Measurements from ENCODE around the gene ZGPAT.
A peak's percentile ranks its signal among the peaks of the same experiment; 100 is the strongest.

ZGPAT gene

GRCh38 chr20:63734946-63735858 is 27.4 kb downstream of the ZGPAT start:
- DNase-seq: no peak

DNA sequence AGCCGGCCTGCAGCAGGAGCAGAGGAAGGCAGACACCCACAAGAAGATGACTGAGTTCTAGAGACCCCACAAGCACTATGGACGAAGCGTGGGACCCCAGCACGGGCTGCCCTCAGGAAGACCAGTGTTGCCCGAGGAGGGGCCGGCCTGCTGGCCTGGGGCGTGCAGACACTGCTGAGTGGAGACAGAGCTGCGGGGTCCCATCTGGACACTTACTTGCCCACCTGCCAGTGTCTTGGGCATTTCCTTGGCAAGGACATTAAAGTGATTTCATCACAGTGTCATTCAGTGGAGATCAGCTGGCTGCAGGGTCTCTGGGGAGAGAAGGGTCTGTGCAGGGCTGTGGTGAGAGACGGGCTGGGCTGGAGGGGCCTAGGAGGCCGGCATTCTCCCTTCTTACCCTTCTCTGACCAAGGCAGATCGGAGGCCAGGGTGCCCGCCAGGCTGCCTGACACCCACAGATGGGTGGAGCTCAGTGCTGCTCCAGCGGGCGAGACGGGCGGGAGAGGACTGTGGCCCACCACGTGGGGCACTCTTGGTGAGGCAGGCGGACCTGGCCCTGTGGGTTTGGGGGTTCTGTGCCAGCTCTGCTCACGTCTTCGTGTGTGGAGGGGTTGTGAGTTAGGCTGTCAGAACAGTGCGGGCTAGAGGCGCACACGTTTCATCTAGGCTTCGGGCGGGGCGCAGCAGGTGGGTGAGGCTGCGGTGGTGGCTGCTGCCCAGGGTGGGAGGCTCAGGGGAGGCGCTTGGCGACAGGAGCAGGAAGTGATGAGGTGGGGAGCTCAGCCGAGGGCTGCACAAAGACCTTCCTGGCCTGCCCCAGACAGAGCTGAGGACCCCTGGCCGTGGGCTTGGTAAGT is 28.2 kb downstream of the ZGPAT start, which contains the start of gene LIME1:
TSS of gene LIME1 (plus strand) at position 806 of the 860 bp plus-strand sequence. CDS start 886 bp downstream, outside the sequence.
- DNase-seq: no peak

DNA sequence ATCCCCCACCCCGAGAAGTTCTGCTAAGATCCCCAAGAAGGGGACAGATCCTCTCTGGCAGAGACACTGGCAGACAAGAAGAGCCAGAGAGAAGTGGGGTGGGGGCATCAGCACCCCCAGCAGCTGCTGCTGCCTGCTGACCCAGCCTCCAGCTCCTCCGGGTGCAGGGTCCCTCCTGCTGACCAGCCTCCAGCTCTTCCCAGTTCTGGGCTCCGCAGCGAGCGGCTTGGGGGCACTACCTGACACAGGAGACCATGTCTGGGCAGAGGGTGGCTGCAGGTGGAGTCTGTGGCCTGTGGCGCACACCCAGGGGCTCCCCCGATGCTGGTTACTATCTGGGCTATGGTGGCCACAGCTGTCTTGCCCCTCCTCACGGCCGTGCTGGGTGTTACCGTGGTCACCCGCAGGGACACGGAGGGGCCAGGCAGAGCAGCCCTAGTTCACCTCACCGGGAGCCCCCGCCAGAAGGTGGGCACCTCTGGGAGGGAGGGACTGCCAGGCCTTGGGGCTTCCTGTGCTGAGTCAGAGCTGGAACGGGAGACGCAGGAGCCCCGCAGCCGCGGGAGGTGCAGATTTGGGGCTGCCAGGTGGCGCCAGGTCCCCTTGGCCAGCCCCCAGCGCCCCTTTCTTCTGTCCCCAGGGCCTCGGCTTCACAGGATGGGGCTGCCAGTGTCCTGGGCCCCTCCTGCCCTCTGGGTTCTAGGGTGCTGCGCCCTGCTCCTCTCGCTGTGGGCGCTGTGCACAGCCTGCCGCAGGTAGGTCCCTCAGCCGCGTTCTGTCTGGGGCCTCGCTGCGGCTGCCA is 29.3 kb downstream of the ZGPAT start:
- no peak for DNase-seq

- DNase-seq: no peak
Measured at GRCh38 chr20:63737695-63737944, 29.8 kb downstream of the ZGPAT start.

GRCh38 chr20:63737945-63738686 is 30.3 kb downstream of the ZGPAT start:
- no peak for DNase-seq

GRCh38 chr20:63738687-63739129 is 30.9 kb downstream of the ZGPAT start:
- peak; percentile 83 for DNase-seq

DNA sequence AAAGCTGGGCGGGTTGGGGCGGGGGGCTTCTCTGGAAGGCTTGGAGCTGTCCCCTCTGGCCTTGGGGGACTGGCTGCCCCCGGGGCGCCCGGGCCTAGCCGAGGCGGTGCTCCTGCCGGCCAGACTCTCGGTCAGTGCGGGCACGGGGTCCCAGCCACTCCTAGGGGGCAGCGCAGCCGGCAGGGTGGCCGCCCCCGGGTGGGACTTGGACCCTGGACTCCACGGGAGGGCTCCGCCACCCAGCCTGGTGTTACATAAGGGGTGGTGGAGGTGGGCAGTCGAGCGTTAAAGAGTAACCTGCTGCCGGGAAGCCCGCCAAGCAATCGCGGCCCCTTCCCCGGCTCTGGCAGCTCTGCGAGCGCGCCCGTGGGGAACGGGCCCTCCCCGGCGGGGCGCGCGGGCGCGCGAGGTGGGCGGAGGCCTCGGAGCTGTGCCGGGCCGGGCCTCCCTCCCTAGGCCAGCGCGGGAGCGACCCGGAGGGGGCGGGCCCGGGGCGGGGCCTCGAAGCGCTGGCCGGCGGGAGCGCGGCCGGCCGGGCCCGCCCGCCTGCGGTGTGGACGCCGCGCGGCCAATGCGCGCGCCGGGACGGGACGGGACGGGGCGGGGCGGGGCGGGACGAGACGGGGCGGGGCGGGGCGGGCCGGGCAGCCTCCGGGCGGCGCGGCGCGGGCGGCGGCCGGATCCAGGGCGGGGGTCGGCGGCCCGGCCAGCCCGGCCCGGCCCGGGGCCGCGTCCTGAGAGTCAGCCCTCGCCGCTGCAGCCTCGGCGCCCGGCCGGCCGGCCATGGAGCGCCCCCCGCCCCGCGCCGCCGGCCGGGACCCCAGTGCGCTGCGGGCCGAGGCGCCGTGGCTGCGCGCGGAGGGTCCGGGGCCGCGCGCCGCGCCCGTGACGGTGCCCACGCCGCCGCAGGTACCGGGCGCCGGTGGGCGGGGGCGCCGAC is 31.6 kb downstream of the ZGPAT start, which contains the start of gene SLC2A4RG:
TSS of gene SLC2A4RG (plus strand) at position 647 of the 940 bp plus-strand sequence. CDS start at position 784, 137 bp downstream.
- peak; percentile 88 for DNase-seq

DNA sequence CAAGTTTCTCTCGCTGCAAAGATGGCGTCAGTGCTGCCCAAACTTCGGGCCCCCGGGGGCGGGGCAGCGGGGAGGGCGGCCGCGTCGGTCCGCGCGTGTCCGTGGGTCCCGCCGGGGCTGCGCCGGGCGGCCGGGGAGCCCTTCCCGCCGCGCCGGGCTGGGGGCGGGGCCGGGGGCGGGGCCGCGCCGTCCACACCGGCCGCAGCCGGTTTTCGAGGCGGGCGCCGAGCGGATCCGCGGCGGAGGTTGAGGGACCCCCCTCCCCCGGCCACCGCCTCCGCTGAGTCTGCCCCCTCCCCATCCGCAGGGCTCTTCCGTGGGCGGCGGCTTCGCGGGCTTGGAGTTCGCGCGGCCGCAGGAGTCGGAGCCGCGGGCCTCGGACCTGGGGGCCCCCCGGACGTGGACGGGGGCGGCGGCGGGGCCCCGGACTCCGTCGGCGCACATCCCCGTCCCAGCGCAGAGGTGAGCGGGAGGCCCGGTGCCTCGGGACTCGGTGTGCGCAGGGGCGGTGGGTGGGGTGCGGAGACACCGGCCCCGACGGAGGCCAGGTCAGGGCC is 32.3 kb downstream of the ZGPAT start:
- DNase-seq: peak; percentile 73

DNA sequence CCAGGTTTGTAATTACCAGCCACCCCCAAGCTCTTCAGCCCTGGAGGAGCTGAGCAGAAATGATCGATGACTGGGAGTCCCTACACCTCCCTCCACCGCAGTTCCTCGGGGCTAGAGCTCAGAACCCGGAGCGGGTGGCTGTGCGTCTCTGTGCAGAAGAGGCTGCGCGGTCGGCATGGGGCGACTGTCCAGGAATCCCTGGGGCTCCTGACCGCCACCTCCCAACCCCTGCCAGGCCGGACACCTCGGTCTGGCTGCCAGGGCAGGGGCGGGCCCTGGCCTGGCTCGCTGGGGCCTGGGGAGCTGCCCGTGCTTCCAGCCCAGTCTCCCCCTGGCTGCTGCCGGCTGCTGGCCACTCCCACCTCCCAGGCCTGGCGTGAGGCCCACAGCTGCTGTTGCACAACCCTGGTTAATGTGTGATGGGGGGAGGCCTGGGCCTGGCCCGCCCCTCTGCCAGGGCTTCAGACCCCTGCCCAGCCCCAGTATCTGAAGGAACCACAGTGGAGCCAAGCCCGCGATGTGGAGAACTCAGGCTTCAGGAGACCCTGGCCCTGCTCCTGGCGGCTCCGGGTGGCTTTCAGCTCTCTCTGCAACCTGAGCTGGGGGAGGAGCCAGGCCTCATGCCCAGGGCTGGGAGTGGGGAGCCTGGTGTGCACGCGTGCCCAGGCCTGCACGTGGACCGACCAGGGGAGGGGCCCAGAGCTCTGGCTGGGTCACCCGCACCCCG is 33.0 kb downstream of the ZGPAT start:
- DNase-seq: peak; percentile 96

- no peak for DNase-seq
Measured at GRCh38 chr20:63741354-63741675, 33.5 kb downstream of the ZGPAT start.

- DNase-seq: no peak
Measured at GRCh38 chr20:63741676-63742380, 34.0 kb downstream of the ZGPAT start.

DNA sequence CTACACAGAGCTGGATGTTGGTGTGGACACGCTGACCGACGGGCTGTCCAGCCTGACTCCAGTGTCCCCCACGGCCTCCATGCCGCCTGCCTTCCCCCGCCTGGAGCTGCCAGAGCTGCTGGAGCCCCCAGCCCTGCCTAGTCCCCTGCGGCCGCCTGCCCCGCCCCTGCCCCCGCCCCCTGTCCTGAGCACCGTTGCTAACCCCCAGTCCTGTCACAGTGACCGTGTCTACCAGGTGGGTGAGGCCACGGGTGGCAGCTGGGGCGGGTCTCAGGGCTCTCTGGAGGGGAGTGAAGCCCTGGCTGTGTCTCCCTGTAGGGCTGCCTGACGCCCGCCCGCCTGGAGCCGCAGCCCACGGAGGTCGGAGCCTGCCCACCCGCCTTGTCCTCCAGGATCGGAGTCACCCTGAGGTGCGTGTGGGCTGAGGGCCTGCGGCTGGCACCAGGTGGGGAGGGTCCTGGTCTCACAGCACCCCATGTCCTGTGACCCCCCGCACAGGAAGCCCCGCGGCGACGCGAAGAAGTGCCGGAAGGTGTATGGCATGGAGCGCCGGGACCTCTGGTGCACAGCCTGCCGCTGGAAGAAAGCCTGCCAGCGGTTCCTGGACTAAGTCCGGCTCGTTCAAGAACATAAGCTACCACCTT is 34.7 kb downstream of the ZGPAT start:
- DNase-seq: no peak

DNA sequence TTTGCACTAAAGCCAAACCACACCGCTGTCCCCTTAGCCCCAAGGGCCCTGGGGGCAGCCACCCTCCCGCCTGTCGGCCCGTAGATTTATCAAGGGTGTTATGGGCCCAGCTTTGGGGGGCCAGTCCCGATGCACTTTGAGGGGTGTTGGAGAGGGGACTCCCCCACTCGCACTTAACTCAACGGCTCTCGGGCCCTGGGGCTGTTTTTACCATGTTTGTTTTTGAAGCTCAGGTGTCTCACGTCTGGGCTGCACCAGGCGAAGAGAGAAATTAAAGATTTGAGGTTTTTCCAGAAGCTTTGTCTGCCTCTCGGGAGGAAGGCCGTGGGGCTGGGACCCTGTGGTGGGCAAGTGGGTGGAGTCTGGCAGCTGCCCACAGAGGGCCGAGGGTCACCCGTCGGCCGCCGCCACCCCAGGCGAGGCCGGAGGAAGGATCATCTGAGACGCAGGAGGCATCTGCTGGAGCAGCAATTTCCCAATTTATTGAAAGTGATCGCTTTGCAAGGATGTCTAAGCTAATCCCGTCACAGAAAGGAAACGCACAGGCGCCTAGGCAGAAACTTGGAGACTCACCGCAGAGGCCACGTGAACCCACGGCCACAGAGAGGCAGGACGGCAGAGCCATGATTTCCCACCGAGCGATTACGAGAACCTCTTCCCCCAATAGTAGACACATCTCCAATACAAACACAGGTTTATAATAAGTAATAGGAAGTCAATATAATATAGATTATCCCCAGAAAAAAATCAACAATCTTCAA is 35.6 kb downstream of the ZGPAT start:
- no peak for DNase-seq

DNA sequence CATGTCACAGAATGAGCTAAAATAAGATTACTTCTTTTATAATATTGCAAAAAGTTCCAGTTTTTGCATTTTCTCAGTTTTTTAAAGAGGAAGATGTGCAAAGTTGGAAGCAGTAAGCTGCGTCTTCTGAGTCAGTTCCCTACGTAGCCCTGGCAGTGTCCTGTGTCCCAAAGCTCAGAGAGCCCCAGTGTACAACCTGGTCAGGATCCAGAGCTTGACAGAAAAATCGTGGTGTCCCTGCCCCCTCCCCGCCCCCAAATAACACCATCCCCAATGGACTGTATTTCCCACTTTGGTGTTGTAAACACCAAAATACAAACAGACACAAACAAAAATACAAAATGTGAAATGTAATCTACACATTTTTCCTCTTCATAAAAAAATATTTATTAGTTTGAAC is 36.3 kb downstream of the ZGPAT start:
- no peak for DNase-seq

- no peak for DNase-seq
Measured at GRCh38 chr20:63744574-63745423, 37.0 kb downstream of the ZGPAT start.

DNA sequence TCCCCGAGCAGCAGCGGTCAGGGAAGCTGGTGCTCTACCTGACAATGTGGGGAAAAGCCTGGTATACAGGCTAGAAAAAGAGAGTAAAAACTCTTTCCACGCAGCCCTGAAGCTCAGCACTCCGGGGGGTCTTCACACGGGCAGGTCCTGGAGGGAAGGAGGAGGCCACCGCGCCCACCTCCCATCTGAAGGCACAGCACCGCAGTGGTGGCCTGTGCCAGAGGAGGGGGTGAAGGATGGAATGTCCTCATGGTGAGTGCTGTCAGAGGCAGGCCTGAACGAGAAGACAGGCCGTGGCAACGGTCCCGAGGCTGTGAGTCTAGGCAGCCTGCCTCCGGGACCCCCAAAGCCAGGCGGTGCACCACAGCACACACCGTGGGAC is 37.6 kb downstream of the ZGPAT start:
- DNase-seq: no peak
